HuH-7.5 (cell line): ENCODE measurements around the gene CHMP2A.

Experiments
- DNase-seq: peaks from one replicate; pipeline ENCODE4 v3.0.0; 2011; ENCODE audit warnings: low spot score

Gene CHMP2A

DNA sequence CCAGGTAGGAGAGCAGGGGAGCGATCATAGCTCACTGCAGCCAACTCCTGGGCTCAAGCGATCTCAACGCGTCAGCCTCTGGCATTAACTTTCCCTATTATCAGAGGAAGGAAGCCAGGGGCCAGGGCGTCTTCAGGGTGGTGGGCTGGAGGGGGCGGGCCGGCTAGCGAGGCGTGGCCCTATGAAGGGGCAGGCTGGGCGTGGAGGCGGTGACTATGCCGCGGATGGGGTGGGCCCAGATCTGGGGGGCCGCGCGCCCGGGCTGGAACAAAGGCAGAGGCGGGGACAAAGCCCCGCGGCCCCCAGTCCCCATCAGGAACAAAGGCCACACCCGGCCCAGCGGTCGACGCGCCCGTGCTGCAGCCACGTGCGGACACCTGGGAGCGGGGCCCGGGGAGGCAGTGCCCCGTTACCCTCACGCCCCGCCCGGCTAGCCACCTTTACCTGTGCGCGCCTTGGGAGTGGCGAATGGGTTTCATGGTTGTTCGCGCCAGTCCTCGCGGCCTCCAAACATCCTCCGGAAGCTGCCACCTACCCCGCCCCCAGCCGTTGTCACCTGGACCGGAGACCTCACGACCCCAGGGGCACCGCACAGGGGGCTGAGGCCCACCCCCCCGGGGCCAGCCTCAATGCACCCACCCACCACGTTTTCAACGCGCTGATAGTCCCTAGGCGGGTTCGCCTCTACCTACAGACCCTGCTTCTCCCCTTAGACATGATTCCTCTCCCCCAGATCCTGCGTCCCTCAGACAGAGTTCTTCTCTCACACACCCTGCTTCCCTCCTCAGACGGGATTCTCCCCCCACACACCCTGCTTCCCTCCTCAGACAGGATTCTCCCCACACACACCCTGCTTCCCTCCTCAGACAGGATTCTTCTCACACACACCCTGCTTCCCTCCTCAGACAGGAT is 16.4 kb downstream of the CHMP2A start:
- peak; percentile 22 for DNase-seq

DNA sequence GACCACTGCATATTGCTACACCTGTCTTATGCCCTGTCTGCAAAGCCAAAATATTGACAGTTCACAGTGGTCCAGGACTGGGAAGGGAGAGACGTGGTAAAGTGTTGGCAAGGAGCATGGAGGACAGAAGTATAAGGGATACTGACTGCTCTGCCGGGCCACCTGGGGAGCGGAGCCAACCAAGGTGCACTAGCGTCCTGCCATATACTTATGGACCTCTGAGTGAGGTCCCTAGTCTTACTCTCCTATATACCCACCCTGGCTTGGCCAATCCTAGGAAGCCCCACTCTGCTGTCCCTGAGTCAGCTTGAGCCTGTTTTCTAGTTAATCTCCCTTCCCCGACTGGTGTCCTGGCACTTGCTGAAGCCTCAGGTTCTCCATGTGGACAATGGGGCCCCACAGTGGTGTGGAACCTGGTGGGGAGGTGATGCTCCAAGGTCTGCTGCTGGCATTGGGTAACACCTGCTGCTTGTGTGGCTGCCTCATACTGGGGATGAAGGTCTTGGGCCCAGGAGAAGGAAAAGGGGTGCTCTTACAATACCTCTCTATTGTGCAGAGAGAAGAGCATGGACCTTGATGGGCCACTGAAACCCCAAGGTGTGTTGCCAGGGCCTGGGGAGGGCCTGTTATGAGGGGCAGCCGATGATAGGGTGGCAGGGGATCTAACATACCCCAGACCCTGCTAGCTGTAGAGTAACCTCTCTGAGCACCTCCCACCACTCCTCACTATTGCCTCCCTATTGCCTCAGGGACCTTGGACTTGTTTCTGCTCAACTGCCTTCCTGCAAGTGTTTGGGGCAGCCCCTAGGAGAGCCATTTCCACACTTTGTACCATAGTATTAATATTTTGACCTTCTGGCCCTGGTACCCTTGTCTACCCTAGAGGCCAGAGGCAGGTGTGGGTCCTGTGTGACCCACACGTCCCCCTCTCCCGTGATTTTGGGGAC is 17.8 kb downstream of the CHMP2A start:
- no peak for DNase-seq

DNA sequence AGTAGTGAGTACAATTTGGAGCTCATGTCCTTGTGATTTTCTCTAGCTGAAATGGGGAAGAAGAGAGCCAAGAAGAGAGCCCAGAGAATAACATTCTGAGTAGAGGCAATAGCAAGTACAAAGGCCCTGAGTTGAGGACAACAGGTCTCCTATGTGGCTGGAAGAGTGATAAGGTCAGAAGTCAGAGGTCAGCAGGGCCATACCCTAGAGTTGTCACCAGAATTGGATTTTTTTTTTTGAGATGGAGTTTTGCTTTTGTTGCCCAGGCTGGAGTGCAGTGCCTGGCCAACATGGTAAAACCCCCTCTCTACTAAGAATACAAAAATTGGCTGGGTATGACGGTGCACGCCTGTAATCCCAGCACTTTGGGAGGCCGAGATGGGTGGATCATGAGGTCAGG is 19.0 kb downstream of the CHMP2A start:
- no peak for DNase-seq

GRCh38 chr19:58531034-58531840 is 23.7 kb downstream of the CHMP2A start:
- no peak for DNase-seq

GRCh38 chr19:58529405-58529804 is 25.5 kb downstream of the CHMP2A start:
- DNase-seq: no peak

DNA sequence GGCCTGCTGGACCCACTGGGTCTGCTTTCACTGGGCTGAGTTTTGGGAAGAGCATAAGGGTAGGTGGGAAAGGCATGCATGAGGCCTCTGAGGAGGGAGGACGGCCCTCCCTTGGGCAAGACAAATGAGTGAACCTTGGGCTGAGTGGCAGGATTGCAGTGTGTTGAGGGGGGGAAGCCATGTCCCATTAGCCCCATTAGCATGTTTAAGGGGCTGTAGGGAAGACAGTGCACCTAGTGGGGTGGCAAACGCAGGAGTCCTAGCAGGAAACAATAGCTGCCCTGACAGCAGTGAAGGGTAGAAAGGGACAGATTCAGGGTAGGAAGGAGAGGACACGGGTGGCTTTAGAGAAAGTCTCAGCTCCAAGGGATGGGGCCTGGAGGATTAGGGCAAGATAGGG is 32.2 kb downstream of the CHMP2A start:
- no peak for DNase-seq

DNA sequence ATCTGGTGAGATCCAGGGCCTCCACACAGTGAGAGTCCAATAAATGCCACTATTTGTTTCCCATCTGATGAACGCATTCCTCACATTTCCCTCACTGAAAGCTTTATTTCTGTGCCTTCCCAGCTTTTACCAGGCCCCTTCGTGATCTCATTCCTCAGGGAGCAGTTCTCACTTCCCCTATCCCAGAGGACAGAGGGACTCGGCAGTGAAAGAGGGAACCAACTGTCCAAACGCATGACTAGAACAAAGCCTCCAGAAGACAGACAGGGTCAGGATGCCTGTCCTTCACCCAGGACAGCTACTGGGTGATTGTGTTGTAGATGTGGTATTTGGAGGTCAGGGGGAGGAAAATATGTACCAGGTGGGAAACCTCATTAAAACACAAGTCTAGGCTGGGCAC is 33.3 kb downstream of the CHMP2A start:
- no peak for DNase-seq

DNA sequence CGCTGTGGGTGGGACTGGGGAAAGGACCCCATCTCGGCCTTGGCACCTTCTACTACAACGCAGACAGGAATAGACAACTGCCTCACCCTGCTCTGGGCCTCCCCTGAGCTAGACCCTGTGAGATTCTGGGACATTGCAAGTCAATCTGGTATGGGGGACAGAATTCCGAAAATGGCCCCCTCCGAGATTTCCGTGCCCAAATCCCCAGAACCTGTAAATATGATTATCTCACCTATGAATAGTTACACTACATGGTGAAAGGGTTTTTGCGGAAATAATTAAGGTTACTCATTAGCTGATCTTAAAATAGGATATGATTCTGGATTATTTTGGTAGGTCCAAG is 34.7 kb downstream of the CHMP2A start:
- DNase-seq: no peak

DNA sequence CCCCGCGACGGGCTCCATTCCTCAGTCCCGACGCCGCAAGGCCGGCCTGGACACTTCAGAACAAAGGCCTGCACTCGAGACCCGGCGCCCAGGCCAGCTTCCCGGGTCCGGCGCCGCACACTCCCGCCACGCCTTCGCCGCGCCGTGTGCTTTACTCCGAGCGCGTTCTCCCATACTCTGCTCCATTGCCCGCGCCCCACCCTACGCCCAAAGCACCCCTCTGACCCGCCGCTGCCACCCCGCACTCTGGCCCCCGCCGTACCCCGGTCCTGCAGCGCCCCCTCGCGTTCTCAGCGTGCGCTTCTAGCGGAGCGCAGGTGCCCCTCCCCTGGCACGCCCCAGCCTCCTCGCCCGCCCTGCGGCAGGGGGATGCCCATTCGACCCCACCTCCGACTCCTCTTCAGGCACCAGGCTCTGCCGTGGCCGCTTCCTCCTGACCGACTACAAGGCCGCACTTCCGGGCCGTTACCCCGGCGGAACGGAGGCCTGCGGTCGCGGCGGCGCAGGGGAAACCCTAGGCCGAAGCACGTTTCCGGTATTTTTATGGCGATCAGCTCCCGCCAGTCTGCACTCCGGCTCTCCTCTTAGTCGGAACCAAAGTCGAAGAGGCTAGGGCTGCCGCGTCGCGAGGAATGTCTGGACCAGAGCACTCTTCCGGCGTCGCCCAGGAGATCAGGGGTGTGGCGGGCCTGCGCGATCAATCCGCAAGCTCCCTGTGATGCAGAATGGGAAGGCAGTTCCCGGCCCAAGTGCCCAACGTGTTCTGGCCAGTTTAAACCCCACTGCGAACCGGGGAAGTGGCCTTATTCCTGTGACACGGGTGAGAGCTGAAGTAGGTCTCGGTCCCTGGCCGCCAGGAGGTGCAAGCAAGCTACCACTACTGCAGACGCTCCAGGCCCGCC is 35.3 kb downstream of the CHMP2A start, which contains the start of gene ZBTB45:
ZBTB45 (minus strand) TSS at position 456 of the 902 bp plus-strand sequence. CDS start 2,137 bp downstream, outside the sequence.
- peak; percentile 88 for DNase-seq

- DNase-seq: peak; percentile 92
These were observed 35.9 kb downstream of the CHMP2A start for GRCh38 chr19:58519087-58519354.

GRCh38 chr19:58518256-58519086 is 36.4 kb downstream of the CHMP2A start:
- no peak for DNase-seq

DNA sequence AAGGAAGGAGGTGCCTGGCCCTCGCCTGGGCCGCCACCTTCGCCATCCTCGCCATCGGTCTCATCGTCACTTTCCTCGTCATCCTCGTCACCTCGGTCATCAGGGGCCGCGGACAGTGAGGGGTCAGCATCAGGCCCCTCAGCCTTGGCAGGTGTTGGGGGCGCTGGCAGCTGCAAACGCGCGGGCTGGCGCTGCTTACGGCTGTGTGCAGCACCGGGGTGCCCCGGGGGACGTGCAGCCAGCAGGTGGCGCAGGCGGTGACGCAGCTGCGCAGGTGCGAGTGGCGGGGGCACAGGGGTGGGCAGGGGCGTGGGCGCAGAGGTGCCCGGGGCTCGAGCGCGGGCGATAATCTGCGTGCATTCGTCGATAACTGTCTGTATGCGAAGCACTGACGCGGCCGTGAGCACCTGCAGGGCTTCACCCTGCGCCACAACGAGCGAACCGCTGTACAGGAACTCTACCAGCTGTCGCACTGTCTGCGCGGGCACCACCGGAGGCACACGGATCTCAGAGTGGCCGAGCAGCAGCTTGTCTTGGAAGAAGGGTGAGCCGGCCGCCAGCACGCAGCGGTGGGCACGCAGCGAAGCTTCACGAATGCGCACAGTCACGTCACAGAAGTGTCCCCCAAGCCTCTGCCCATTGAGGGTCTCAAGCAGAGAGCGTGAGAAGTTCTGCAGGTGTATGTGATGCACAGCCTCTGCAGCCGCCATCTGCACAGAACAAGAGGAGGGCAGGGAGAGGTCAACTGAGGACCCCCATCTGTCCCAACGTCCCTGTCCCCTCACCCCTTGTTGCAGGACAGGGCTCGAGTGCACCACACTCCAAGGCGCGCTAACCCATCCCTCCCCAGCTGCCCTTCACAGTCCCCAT is 37.7 kb downstream of the CHMP2A start:
- no peak for DNase-seq

DNA sequence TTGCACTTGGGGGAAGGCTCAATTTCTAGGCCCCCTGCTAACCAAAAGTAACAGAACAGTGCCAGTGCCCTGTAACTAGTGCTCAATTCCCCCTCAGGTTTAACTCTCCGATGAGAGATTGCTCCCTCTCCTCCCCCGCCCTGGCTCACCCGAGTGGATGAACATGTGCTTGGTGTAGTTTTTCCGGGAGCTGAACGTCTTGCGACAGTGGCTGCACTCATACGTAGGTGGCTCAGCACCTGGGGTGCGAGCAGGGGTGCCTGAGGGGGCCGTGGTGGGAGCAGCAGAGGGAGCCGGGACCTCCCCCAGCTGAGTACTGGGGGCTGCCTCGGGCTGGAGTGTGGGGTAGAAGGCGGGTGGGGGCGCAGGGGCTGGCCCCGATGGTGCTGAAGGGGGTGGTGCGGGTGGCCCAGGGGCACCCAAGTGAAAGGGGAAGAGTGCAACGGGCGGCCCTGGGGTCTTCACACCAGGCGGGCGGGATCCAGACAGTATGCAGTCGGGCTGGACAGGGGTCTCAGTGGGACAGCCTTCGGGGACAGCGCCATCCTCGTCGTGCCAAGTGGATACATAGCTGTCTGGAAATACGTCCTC is 38.6 kb downstream of the CHMP2A start:
- DNase-seq: no peak

DNA sequence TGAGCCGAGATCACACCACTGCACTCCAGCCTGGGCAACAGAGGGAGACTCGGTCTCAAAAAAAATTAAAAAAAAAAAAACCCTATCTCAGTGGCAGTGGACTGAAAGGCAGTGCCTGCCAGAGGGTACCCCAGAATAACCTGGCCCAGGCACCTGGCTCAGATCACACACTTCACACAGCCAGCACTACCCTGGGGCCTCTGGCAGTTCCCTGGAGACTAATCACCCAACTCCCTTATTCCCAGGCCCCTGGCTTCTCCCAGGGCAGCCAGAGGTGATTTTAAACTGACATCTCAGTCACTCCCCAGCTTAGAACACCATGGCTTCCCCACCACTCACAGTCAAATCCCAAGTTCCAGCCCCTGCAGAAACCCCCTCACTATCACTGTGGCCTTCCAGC is 39.6 kb downstream of the CHMP2A start:
- DNase-seq: no peak

- no peak for DNase-seq
These were observed 40.3 kb downstream of the CHMP2A start for GRCh38 chr19:58514564-58515022.

DNA sequence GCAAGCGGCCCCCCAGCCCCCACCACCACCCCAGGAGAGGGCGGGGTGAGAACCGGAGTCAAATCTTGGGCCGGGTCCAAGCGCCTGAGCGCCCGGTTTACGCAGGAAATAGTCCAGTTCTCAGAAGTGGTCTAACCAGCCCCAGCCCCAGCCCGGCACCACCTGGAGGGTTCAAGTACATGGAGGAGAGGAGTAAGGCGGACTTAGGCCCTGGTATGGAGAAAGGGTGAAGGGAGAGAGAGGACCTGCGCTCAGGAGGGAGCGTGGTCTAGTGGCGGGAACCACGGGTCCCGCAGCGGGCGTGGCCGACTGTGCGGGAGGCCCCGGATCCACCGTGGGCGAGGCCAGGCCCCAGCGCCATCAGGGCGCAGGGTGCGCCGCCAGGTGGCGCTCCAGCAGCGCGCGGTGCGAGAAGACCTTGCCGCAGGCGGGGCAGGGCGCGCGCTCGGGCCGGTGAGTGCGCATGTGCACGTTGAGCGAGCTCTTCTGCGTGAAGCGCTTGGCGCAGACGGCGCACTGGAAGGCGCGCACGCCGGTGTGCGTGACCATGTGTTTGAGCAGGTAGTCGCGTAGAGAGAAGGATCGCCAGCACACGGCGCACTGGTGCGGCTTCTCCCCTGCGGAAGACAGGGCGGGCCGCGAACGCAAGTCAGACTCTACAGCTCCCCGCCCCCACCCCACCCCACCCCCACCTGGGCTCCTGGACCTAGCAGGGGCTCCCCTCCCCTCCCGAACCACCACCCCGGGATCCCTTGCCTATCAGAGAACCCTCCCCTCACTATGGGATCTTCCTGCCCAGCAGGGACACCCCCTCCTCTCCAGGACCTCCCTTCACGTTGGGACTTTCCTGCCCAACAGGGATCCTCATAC is 41.0 kb downstream of the CHMP2A start:
- DNase-seq: peak; percentile 90

GRCh38 chr19:58513213-58513693 is 41.7 kb downstream of the CHMP2A start:
- no peak for DNase-seq
